HCEC 1CT (cell line): ENCODE measurements around the gene CCNQ.
A peak's percentile ranks its signal among the peaks of the same experiment; 100 is the strongest.
"Not testable (repeated sequence)": the region's sequence is repeated elsewhere in the genome, so short reads cannot be mapped to it uniquely, and the experiment has no call there.

Source experiments
- DNase-seq: peaks from one replicate; pipeline ENCODE4 v3.0.0-alpha.2; 2017

Gene CCNQ

GRCh38 chrX:153622661-153623309 lies 23.8 kb upstream of the CCNQ start:
- DNase-seq = no peak

- no peak for DNase-seq
Observed at GRCh38 chrX:153621949-153622598, 23.1 kb upstream of the CCNQ start.

GRCh38 chrX:153620576-153620975 lies 21.6 kb upstream of the CCNQ start:
- no peak for DNase-seq

GRCh38 chrX:153614818-153615217 lies 15.9 kb upstream of the CCNQ start:
- DNase-seq = no peak

- no peak for DNase-seq
Observed at GRCh38 chrX:153612413-153612812, 13.5 kb upstream of the CCNQ start.

GRCh38 chrX:153611298-153612095 lies 12.6 kb upstream of the CCNQ start:
- no peak for DNase-seq

- no peak for DNase-seq
Observed at GRCh38 chrX:153610836-153611213, 11.9 kb upstream of the CCNQ start.

- DNase-seq = peak; percentile 43
Observed at GRCh38 chrX:153609917-153610835, 11.2 kb upstream of the CCNQ start.

GRCh38 chrX:153608806-153609205 lies 9.9 kb upstream of the CCNQ start:
- peak; percentile 6 for DNase-seq

- DNase-seq = no peak
Observed at GRCh38 chrX:153608376-153608775, 9.4 kb upstream of the CCNQ start.

- no peak for DNase-seq
Observed at GRCh38 chrX:153606503-153606902, 7.6 kb upstream of the CCNQ start.

- not testable (repeated sequence) for DNase-seq
Observed at GRCh38 chrX:153604666-153605380, 5.9 kb upstream of the CCNQ start.

- DNase-seq = no peak
Observed at GRCh38 chrX:153603131-153603656, 4.3 kb upstream of the CCNQ start.

- no peak for DNase-seq
Observed at GRCh38 chrX:153602601-153603000, 3.7 kb upstream of the CCNQ start.

- no peak for DNase-seq
Observed at GRCh38 chrX:153601511-153602110, 2.7 kb upstream of the CCNQ start.

GRCh38 chrX:153600921-153601320 lies 2.0 kb upstream of the CCNQ start:
- no peak for DNase-seq

GRCh38 chrX:153600032-153600373 lies 1.1 kb upstream of the CCNQ start:
- DNase-seq = no peak

GRCh38 chrX:153599192-153600031 lies 473 bp upstream of the CCNQ start:
- peak; percentile 73 for DNase-seq

- no peak for DNase-seq
Observed at GRCh38 chrX:153596981-153597750, 1.8 kb downstream of the CCNQ start.
